HG03469 (cell line): ENCODE data around the gene KRTAP10-1.
"Not testable (repeated sequence)": the region's sequence is repeated elsewhere in the genome, so short reads cannot be mapped to it uniquely, and the experiment has no call there.

Experiments
- ATAC-seq: cut with Tn5 transposase; IDR thresholded peaks from one replicate; pipeline ENCODE4 v1.9.1; 2021; ENCODE audit warnings: mild to moderate bottlenecking, moderate library complexity, moderate number of reproducible peaks; ENCODE audit not compliant: unreplicated experiment

Gene KRTAP10-1

GRCh38 chr21:44571296-44571695 is 31.3 kb upstream of the KRTAP10-1 start:
- no peak for ATAC-seq

- ATAC-seq, result no peak
Observed at GRCh38 chr21:44569861-44570517, 30.0 kb upstream of the KRTAP10-1 start.

GRCh38 chr21:44568667-44569556 is 28.9 kb upstream of the KRTAP10-1 start:
- ATAC-seq, result no peak

GRCh38 chr21:44568261-44568660 is 28.3 kb upstream of the KRTAP10-1 start:
- ATAC-seq, result no peak

- no peak for ATAC-seq
Observed at GRCh38 chr21:44567481-44568171, 27.6 kb upstream of the KRTAP10-1 start.

GRCh38 chr21:44566403-44566802 is 26.4 kb upstream of the KRTAP10-1 start:
- ATAC-seq, result no peak

- no peak for ATAC-seq
Observed at GRCh38 chr21:44564886-44565598, 25.0 kb upstream of the KRTAP10-1 start.

- ATAC-seq, result no peak
Observed at GRCh38 chr21:44564099-44564498, 24.1 kb upstream of the KRTAP10-1 start.

GRCh38 chr21:44558695-44559094 is 18.7 kb upstream of the KRTAP10-1 start, which contains the start of gene KRTAP10-3:
KRTAP10-3 (minus strand) TSS chr21:44558795; CDS start chr21:44558715, 80 bp downstream.
- no peak for ATAC-seq

GRCh38 chr21:44558329-44558675 is 18.3 kb upstream of the KRTAP10-1 start:
- ATAC-seq, result not testable (repeated sequence)

- ATAC-seq, result no peak
Observed at GRCh38 chr21:44557491-44558328, 17.7 kb upstream of the KRTAP10-1 start.

- no peak for ATAC-seq
Observed at GRCh38 chr21:44556879-44557278, 16.9 kb upstream of the KRTAP10-1 start.

GRCh38 chr21:44555200-44555875 is 15.3 kb upstream of the KRTAP10-1 start:
- no peak for ATAC-seq

GRCh38 chr21:44552681-44553080 is 12.7 kb upstream of the KRTAP10-1 start:
- ATAC-seq, result no peak

- no peak for ATAC-seq
Observed at GRCh38 chr21:44552136-44552535, 12.1 kb upstream of the KRTAP10-1 start.

- no peak for ATAC-seq
Observed at GRCh38 chr21:44551340-44551961, 11.5 kb upstream of the KRTAP10-1 start, which contains the start of gene KRTAP10-2. KRTAP10-2 (minus strand) TSS chr21:44551505; CDS start chr21:44551458, 47 bp downstream.

- ATAC-seq, result no peak
Observed at GRCh38 chr21:44550807-44551206, 10.8 kb upstream of the KRTAP10-1 start.

- not testable (repeated sequence) for ATAC-seq
Observed at GRCh38 chr21:44550285-44550684, 10.3 kb upstream of the KRTAP10-1 start.
